Esophagus squamous epithelium (tissue), 5 donors: Measurements from ENCODE around the gene NRCAM. TPM values are rescaled to one million over a fixed set of nuclear protein-coding genes. Genes with fewer than 3 reads are reported as not detected.

Experiments
- DNase-seq: peaks from one replicate; lab custom pipeline; 2025; lab: John Stamatoyannopoulos, UW
- H3K27ac ChIP-seq, 4 donors: fragments of 200-600 bp; sonication (generic); one replicate each; pipeline ENCODE4 v1.5.1; 2016 to 2019; ENCODE audit warnings: mild to moderate bottlenecking in 1 of 4
- H3K27me3 ChIP-seq, 4 donors: fragments of 200-600 bp; sonication (generic); 1 replicate in 3 of 4; 2 replicates in 1 of 4; pipeline versions ENCODE4 v1.5.1 to v1.6.0; 2017 to 2021; ENCODE audit warnings: antibody characterized with exemption in 1 of 4
- H3K36me3 ChIP-seq, 3 donors: fragments of 200-600 bp; sonication (generic); one replicate each; pipeline ENCODE4 v1.5.1; 2016 to 2019
- H3K4me1 ChIP-seq, 3 donors: fragments of 200-600 bp; sonication (generic); one replicate each; pipeline ENCODE4 v1.5.1; 2017 to 2019
- H3K4me3 ChIP-seq, 4 donors: fragments of 200-600 bp; sonication (generic); 1 replicate in 3 of 4; 2 replicates in 1 of 4; pipeline ENCODE4 v1.5.1; 2016 to 2019; ENCODE audit warnings: mild to moderate bottlenecking in 2 of 4, moderate library complexity in 1 of 4
- H3K9me3 ChIP-seq, 3 donors: fragments of 200-600 bp; sonication (generic); one replicate each; pipeline ENCODE4 v1.5.1; 2016 to 2019
- POLR2A ChIP-seq, 4 donors: fragments of 450-650 bp; IDR thresholded peaks; one replicate each; pipeline ENCODE4 v1.6.1; 2017; ENCODE audit warnings: antibody characterized with exemption in 4 of 4, mild to moderate bottlenecking in 4 of 4, moderate library complexity in 3 of 4
- WGBS, 2 donors: methylation state at CpG; one replicate each; pipeline ENCODE4 v1.1.5; 2018; 5-methylcytosine and 5-hydroxymethylcytosine counted together
- intact Hi-C: fragments of 100-400 bp; cut with DNase I; formaldehyde crosslinking; loops from one replicate; pipeline ENCODE4 v1.15.0; 2022
- total RNA-seq, 4 donors: library from RNA; depleted of rRNA; stranded (reverse); fragments of >200 nt; gene quantifications; one replicate each; pipeline ENCODE4 v1.1.0, GENCODE V29; 2016
- TF ChIP-seq, protein P1 (sequence below), 6 experiments: fragments of 450-650 bp in 4 of 6; fragments of 200-600 bp in 2 of 6; sonication (generic) in 2 of 6; IDR thresholded peaks; one replicate each; pipeline ENCODE4 v1.5.1; 2016 to 2019; ENCODE audit warnings: antibody characterized with exemption in 6 of 6, mild to moderate bottlenecking in 4 of 6, moderate library complexity in 4 of 6
- donor health status: DM: yes; HTN: yes; CAD: no.

Gene NRCAM
- total RNA-seq, 4 donors from 2014 or later = 1.5 to 9.8 (median 6.3) TPM; not detected in 1

DNA sequence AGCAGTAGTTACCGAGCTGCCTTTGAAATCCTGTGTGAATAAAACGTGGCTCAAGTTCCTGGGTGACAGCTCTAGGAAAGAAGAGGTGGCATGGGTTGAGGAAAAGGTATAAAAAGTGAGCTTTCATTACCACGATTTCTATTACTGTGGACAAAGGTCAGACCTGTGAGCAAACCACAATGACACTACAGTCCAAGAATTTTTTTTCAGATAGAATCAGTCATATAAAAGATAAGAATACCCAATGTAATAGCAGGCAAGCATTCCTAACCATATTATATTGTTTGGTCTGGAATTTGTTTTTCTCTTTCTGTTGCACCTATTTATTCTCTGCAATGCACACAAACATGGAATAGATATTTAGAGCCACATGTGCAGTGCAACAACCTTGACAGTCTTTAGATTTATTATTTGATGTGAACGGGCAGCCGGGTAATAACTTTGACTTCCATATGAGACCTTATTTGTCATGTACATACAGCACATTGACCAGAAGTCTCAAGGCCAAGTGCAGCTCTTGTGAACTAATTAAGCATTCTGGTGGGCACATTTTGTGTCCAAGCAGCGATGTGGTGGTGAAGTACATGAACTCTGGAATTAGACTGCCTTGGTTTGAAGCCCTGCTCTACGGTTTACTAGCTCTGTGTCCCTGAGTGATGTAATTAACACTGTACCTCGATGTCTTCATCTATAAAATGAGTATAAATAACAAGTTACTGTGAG lies 156.8 kb downstream of the NRCAM start:
- intact Hi-C loops = no loop called here
- TF ChIP-seq POLR2A (IDR thresholded peaks at IDR 0.05) = no peak
- TF ChIP-seq, protein P1, sequence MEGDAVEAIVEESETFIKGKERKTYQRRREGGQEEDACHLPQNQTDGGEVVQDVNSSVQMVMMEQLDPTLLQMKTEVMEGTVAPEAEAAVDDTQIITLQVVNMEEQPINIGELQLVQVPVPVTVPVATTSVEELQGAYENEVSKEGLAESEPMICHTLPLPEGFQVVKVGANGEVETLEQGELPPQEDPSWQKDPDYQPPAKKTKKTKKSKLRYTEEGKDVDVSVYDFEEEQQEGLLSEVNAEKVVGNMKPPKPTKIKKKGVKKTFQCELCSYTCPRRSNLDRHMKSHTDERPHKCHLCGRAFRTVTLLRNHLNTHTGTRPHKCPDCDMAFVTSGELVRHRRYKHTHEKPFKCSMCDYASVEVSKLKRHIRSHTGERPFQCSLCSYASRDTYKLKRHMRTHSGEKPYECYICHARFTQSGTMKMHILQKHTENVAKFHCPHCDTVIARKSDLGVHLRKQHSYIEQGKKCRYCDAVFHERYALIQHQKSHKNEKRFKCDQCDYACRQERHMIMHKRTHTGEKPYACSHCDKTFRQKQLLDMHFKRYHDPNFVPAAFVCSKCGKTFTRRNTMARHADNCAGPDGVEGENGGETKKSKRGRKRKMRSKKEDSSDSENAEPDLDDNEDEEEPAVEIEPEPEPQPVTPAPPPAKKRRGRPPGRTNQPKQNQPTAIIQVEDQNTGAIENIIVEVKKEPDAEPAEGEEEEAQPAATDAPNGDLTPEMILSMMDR (IDR thresholded peaks at IDR 0.05) = no peak
- 71 to 76% methylated on average over 8 of the region's 8 CpGs for WGBS, 2 donors
- Histone ChIP-seq H3K27ac (no peak overlapping the region), H3K36me3 (no peaks in the 10 kb centered on the region), H3K4me1 (peaks cover 0 to 25% (median 2%) of the 10 kb centered on the region in 3 donors), H3K9me3 (no peaks in the 10 kb centered on the region), H3K27me3 (no peaks in the 10 kb centered on the region), H3K4me3 (no peak overlapping the region)
- DNase-seq = no peak

DNA sequence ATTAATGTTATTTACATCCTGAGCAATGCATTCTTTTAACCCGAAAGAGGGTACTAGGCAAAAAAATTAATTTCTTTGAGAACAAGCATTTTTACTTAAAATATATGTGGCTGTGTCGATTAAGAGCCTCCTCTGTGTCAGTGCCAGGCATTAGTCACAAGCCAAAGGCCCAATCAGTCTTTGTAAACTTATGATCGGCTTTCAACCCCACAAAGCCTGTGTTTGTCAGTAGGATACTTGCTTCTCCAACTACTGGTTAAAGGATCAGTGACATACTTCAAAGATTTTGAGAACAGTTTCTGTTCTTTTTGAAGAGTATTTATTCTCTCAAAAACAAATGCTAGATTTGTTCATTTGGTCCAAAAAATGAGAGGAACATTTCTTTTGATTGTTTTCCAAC lies 159.3 kb downstream of the NRCAM start:
- no peaks in the 10 kb centered on the region for H3K36me3 ChIP-seq
- H3K27ac ChIP-seq = no peak overlapping the region
- no peak overlapping the region for H3K4me3 ChIP-seq
- no peaks in the 10 kb centered on the region for H3K9me3 ChIP-seq
- DNase-seq = no peak
- WGBS, 2 donors = 61 to 64% methylated on average over 3 of the region's 3 CpGs
- H3K27me3 ChIP-seq = no peaks in the 10 kb centered on the region
- intact Hi-C loops = no loop called here
- H3K4me1 ChIP-seq = peaks cover 0 to 22% (median 4%) of the 10 kb centered on the region in 3 donors
- no peak for TF ChIP-seq POLR2A (IDR thresholded peaks at IDR 0.05)
- TF ChIP-seq, protein P1 (IDR thresholded peaks at IDR 0.05) = no peak

DNA sequence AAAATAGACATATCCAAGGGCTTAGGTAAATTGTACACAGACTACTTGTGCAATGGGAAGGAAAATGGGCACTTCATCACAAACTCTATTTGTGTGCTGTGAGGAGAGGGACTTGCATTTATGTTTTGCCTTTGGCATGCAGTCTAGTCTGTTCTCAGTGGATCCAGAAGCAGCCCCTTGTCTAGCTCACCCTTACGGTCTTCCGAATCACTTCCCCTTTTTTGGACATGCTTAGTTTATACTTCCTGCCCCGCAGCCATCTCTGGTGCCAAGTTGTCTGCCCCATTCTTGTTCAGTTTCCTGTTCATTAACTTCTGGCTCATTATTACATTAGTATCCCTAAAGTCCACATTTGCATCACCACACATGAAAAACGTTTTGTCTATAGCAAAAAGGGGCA lies 161.6 kb downstream of the NRCAM start:
- Histone ChIP-seq H3K9me3 (no peaks in the 10 kb centered on the region), H3K4me1 (peaks cover 0 to 37% (median 12%) of the 10 kb centered on the region in 3 donors), H3K27ac (no peak overlapping the region), H3K4me3 (no peak overlapping the region), H3K27me3 (no peaks in the 10 kb centered on the region), H3K36me3 (no peaks in the 10 kb centered on the region)
- intact Hi-C loops = no loop called here
- 38 to 51% methylated on average over 4 of the region's 4 CpGs for WGBS, 2 donors
- TF ChIP-seq, protein P1 (IDR thresholded peaks at IDR 0.05) = no peak
- TF ChIP-seq POLR2A (IDR thresholded peaks at IDR 0.05) = no peak
- DNase-seq = no peak

DNA sequence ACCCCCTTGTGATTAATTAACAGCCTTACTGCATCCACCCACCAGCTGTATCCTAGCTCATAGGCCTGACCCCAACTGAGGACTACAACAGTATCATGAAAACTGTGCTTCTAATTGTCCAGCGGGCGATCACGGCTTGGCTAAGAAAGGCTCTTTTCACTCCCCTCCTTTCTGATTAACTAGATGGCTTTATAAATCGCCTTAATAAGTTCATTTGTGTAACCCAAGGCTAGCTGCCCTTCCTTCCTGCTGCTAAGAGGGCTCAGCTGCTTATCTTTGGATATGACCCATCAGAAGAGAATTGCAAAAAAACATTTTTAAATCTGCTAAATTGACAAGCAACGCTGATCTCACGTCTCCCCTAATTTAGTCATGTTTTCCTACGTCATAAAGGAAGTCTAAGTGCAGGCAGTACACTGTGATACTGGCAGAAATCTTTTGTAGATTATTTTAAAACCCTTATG lies 163.1 kb downstream of the NRCAM start:
- WGBS, 2 donors = 80 to 86% methylated on average over 7 of the region's 7 CpGs
- Histone ChIP-seq H3K4me3 (no peak overlapping the region), H3K9me3 (no peaks in the 10 kb centered on the region), H3K4me1 (peaks cover 0 to 40% (median 14%) of the 10 kb centered on the region in 3 donors), H3K36me3 (no peaks in the 10 kb centered on the region), H3K27me3 (no peaks in the 10 kb centered on the region), H3K27ac (peak overlapping the region in 1 of 4 donors; percentile 2)
- intact Hi-C loops = no loop called here
- TF ChIP-seq, protein P1 (IDR thresholded peaks at IDR 0.05) = no peak
- no peak for TF ChIP-seq POLR2A (IDR thresholded peaks at IDR 0.05)
- DNase-seq = no peak

DNA sequence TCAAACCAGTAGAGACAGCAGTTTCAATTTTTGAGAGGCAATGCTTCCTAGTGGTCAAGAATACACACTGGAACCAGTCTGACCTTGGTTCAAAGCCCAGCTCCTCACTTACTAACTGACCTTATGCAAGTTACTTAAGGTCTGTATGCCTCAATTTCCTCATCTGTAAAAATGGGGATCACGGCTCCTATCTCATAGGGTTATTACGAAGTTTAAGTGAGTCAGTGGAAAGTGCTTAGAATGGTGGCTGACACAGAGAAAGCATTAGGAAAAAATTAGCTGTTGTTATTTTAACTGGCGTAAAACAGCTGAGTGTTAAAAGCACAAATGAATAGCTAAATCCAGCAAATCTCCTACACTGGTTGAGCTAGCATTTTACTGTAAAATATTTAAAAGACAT lies 163.7 kb downstream of the NRCAM start:
- intact Hi-C loops = no loop called here
- Histone ChIP-seq H3K4me3 (no peak overlapping the region), H3K27me3 (no peaks in the 10 kb centered on the region), H3K36me3 (no peaks in the 10 kb centered on the region), H3K4me1 (peaks cover 0 to 40% (median 14%) of the 10 kb centered on the region in 3 donors), H3K27ac (no peak overlapping the region), H3K9me3 (no peaks in the 10 kb centered on the region)
- 54 to 77% methylated on average over 3 of the region's 3 CpGs for WGBS, 2 donors
- no peak for DNase-seq
- TF ChIP-seq, protein P1 (IDR thresholded peaks at IDR 0.05) = no peak
- TF ChIP-seq POLR2A (IDR thresholded peaks at IDR 0.05) = no peak
